BJ (cell line): ENCODE results near the gene BCO1. TPM values are rescaled to one million over a fixed set of nuclear protein-coding genes. Genes with fewer than 3 reads are reported as not detected.
"Not testable (repeated sequence)": the region's sequence is repeated elsewhere in the genome, so short reads cannot be mapped to it uniquely, and the experiment has no call there.

Source experiments
- CTCF ChIA-PET: fragments of 350-600 bp; formaldehyde crosslinking; extraction: SDS; loops from one replicate; lab custom pipeline; 2021; ENCODE audit warnings: antibody characterized with exemption, inconsistent platforms; lab: Yijun Ruan, JAX
- POLR2A ChIA-PET: fragments of 300-600 bp; sonication (Branson Sonifier 250); formaldehyde crosslinking; extraction: SDS; loops from one replicate; lab custom pipeline; 2021; ENCODE audit warnings: antibody characterized with exemption; lab: Charles Lee
- DNase-seq: peaks from one replicate; pipeline ENCODE4 v3.0.0-alpha.2; 2011; ENCODE audit warnings: low read depth
- H3K27me3 ChIP-seq: 2 replicates; pipeline ENCODE4 v1.6.0; 2011; ENCODE audit warnings: low read length; ENCODE audit not compliant: control insufficient read depth, insufficient read depth
- H3K36me3 ChIP-seq: 2 replicates; pipeline ENCODE4 v1.5.1; 2011; ENCODE audit warnings: low read length; ENCODE audit not compliant: control insufficient read depth, insufficient read depth
- H3K4me3 ChIP-seq: 2 replicates; pipeline ENCODE4 v1.5.1; 2011; ENCODE audit warnings: low read depth, mild to moderate bottlenecking, control low read depth, low read length
- polyA plus RNA-seq: library from polyadenylated mRNA; depleted of rRNA; stranded (reverse); fragments of >200 nt; gene quantifications from 2 replicates; pipeline ENCODE4 v1.2.3, GENCODE V29; 2011
- TF ChIP-seq, protein P1 (sequence below): IDR thresholded peaks from 2 replicates; pipeline ENCODE4 v1.5.1; 2011; ENCODE audit warnings: low read depth, mild to moderate bottlenecking, control low read depth, inconsistent platforms, low read length, moderate library complexity; ENCODE audit not compliant: insufficient read depth

The BCO1 gene
- polyA plus RNA-seq, 1 experiment = not detected

DNA sequence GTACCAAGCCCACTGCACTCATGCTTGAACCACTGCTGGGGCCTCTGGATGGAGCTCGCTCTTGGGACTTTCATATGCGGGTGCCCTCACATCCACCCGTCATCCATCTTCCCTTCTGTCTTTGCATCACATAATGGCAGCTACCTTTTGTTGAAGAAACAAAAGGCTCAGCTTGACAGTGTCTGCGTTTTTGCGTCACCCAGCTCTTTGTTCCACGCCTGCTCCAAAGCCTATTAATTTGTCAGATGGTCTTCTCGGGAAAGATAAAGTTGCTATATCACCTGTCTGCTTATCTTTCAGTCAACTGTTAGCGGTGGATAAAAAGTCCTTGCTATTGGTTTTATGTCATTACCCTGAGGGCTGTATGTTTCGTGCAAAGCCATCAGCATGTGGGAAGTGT lies 18.1 kb upstream of the BCO1 start:
- H3K36me3 ChIP-seq = no peaks in the 10 kb centered on the region
- 0 out of 2 replicates have a peak, but pooled peaks cover 3% of the 10 kb centered on the region for H3K27me3 ChIP-seq
- no peak for DNase-seq
- CTCF ChIA-PET = interaction anchor here (0.5 to 1.9 kb wide), 3 partner anchors 10 to 185 kb away, joined by 3 to 4 read pairs (median 3); partner anchors contain the start of gene ATMIN
- no peak overlapping the region for H3K4me3 ChIP-seq
- POLR2A ChIA-PET = no interaction called here
- TF ChIP-seq, protein P1, sequence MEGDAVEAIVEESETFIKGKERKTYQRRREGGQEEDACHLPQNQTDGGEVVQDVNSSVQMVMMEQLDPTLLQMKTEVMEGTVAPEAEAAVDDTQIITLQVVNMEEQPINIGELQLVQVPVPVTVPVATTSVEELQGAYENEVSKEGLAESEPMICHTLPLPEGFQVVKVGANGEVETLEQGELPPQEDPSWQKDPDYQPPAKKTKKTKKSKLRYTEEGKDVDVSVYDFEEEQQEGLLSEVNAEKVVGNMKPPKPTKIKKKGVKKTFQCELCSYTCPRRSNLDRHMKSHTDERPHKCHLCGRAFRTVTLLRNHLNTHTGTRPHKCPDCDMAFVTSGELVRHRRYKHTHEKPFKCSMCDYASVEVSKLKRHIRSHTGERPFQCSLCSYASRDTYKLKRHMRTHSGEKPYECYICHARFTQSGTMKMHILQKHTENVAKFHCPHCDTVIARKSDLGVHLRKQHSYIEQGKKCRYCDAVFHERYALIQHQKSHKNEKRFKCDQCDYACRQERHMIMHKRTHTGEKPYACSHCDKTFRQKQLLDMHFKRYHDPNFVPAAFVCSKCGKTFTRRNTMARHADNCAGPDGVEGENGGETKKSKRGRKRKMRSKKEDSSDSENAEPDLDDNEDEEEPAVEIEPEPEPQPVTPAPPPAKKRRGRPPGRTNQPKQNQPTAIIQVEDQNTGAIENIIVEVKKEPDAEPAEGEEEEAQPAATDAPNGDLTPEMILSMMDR = no peak

DNA sequence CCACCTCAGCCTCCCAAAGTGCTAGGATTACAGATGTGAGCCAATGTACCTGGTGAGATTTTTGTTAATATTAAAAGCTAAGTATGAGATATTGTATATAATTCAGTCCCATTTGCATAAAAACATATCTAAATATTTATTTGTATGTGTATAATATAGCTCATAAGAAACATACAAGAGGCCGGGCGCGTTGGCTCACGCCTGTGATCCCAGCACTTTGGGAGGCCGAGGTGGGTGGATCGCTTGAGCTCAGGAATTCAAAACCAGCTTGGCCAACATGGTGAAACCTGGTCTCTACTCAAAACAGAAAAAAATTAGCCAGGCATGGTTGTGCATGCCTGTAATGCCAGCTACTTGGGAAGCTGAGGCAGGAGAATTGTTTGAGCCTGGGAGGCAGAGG lies 16.8 kb upstream of the BCO1 start:
- Histone ChIP-seq H3K4me3 (no peak overlapping the region), H3K27me3 (0 out of 2 replicates have a peak, but pooled peaks cover 3% of the 10 kb centered on the region), H3K36me3 (no peaks in the 10 kb centered on the region)
- ChIA-PET POLR2A (no interaction called here), CTCF (interaction anchor here (0.6 to 1.9 kb wide), 4 partner anchors 14 to 134 kb away, joined by 3 to 6 read pairs (median 4); no protein-coding TSS in a partner anchor)
- DNase-seq = no peak
- TF ChIP-seq, protein P1 = no peak

DNA sequence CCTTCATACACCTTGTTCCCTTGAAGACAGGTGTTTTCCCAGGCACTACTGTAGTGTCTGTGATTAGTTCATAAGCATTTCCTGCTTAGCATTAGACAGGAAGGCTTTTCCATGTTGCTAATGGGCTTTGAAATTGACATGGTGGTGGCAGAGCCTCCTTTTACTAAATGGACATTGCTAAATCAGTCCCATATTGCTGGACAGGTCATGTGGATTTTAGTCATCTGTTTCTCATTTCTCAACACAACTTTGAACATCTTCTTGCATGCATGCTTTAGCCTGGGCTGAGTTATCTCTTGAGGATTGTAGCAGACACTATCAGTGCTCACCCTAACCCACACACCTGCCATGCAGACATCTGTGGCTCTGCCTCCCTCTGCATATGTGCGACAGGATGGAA lies 13.7 kb upstream of the BCO1 start:
- POLR2A ChIA-PET = no interaction called here
- Histone ChIP-seq H3K27me3 (peaks cover 6% of the 10 kb centered on the region), H3K36me3 (no peaks in the 10 kb centered on the region), H3K4me3 (no peak overlapping the region)
- CTCF ChIA-PET = no interaction called here
- TF ChIP-seq, protein P1 = no peak
- DNase-seq = no peak

DNA sequence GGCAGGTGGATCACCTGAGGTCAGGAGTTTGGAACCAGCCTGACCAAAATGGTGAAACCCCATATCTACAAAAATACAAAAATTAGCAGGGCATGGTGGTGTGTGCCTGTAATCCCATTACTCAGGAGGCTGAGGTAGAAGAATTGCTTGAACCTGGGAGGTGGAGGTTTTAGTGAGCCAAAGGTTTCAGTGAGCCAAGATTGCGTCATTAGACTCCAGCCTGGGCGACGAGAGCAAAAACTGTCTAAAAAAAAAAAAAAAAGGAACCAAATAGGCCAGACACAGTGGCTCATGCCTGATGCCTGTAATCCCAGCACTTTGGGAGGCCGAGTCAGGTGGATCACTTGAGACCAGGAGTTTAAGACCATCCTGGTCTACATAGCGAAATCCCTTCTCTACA lies 12.8 kb upstream of the BCO1 start:
- H3K27me3 ChIP-seq, DNase-seq, H3K36me3 ChIP-seq, POLR2A ChIA-PET, H3K4me3 ChIP-seq: not testable (repeated sequence)
- CTCF ChIA-PET = interaction anchor here (1.7 kb wide), 1 partner anchor 21 kb away, joined by 5 read pairs; no protein-coding TSS in a partner anchor

DNA sequence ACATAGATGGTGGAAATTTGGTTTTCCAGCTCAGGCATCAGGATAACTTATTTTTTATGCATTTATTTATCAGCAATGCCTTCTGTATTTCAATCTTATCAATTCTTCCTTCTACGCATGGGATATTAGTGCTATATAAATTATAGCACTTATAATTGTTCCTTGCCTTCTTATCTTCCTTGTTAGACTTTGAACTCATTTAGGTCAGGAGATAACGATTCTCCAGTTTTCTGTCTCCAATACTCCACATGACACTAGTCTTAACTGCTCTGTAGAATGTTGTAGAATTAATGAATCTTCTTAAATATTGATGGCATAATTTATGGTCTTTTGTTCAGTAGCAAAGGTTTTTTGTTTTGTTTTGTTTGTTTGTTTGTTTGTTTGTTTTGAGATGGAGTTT lies 10.7 kb upstream of the BCO1 start:
- ChIA-PET CTCF (interaction anchor here (0.6 kb wide), 1 partner anchor 157 kb away, joined by 3 read pairs; no protein-coding TSS in a partner anchor), POLR2A (no interaction called here)
- no peaks in the 10 kb centered on the region for H3K36me3 ChIP-seq

More for the DNA sequence above, 10.7 kb upstream of the BCO1 start:
- Histone ChIP-seq H3K27me3 (peaks cover 14% of the 10 kb centered on the region), H3K4me3 (no peak overlapping the region)
- TF ChIP-seq, protein P1 = no peak
- no peak for DNase-seq
